ENCODE results near the gene MRPS11. TPM values are rescaled to one million over a fixed set of nuclear protein-coding genes. Genes with fewer than 3 reads are reported as not detected.
A peak's percentile ranks its signal among the peaks of the same experiment; 100 is the strongest.
"Not testable (repeated sequence)": the region's sequence is repeated elsewhere in the genome, so short reads cannot be mapped to it uniquely, and the experiment has no call there.

MRPS11 gene
- total RNA-seq: 73.3 TPM
- long read RNA-seq, transcript MRPS11-201 (6 exons, 3,644 nt): major isoform, 29 of 38 reads
- long read RNA-seq, partial matches to known transcripts: 1 of 38 reads
- long read RNA-seq, other reads (novel, unspliced or antisense): 8 of 38 reads

DNA sequence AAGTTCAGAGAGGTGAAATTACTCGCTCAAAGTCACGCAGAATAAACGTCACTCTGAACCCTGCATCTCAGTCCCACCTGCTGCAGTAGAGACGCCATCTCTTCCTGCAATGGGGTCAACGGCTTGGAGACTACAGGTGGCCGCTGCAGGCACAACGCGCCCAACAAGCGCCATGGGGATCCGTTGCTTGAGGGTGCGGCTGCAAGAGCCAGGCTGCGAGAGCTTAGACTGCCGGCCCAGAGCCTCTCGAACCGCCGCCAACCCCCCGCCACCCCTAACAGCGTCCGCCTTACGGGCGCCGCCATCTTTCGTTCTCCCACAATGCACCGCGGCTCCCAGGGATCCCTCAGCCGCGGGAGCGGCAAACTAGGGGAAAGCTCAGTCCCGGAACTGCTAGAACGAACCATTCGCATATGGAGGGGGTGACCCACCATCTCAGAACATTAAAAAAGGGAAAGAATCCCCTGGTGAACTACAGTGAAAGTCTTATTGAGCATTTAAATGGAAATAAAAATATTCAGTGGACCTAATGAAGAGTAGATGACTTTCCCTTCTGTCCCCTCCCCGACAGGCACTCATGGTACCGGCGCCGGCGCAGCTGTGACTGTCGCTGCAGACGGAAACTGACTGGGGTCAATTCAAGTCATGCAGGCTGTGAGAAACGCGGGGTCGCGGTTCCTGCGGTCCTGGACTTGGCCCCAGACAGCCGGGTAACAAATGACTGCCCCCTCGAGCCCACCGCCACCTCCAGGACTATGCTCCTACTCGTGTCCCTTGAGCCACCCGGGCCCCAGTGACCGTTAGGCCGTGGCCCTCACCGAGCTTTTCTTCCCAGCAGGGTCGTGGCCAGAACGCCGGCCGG lies at the start of gene MRPS11, which contains the start of gene MRPL46:
Gene MRPS11 (plus strand): TSS at position 636 of the 862 bp plus-strand sequence. CDS start 10 bp downstream, at position 646.
Gene MRPL46 (minus strand): TSS at position 316 of the 862 bp plus-strand sequence. CDS start 11 bp downstream, at position 305.
- DNase-seq (peak; percentile 93), ATAC-seq (peak; percentile 95)
- intact Hi-C loops (cut with micrococcal nuclease): no loop called here

DNA sequence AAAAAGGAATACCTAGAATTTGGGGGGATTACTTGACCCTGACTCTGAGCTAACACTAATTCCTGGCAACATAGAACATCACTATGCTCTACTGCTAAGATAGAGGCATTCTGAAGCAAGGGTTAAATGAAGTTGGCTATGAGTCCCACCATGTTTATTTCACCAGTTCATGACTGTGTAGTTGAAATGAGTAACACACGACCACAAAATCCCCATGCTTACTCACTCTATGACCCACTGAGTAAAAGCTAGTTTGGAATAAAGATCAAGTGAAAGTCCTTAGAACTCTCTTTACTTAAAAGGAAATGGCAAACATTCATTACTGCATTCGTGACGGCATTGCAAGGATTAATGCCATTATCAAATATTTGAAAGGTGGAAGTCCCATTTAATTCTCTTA lies 47.7 kb upstream of the MRPS11 start:
- ATAC-seq (no peak), DNase-seq (no peak)
- intact Hi-C loops (cut with micrococcal nuclease): no loop called here

DNA sequence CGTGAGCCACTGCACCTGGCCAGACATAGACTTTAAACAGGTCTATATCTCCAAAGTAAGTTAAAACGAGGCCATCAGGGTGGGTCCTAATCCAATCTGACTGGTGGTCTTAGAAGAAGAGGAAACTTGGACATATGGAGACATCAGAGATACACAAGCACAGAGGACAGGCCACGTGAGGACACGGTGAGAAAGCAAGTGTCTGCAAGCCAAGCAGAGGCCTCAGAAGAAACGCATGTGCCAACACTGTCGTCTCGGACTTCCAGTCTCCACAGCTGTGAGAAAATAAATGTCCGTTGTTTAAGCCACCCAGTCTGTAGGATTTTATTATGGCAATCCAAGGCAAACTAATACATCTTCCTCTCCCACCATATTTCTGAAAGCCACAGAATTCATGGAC lies 44.2 kb upstream of the MRPS11 start:
- DNase-seq (no peak), ATAC-seq (no peak)
- intact Hi-C loops (cut with micrococcal nuclease): no loop called here

DNA sequence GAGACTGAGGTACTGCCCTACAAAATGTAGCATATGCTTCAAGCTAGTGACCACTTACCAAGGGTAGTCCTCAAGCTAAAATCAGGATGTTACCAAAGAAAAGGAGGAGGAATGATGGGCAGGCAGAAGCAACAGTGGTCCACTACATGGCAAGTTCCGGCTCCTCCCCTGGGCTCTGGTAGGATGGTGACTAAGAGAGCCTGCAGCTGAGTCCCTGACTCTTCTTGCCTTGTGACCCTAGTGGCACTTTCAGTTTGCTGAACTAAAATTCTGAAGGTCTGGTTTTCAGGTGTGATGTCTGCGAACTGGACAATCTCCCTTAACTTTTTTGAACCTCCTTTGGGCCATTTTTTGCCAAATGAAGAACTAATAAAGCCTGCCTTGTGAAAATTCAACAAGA lies 41.2 kb upstream of the MRPS11 start:
- DNase-seq (no peak), ATAC-seq (no peak)
- intact Hi-C loops (cut with micrococcal nuclease): no loop called here

DNA sequence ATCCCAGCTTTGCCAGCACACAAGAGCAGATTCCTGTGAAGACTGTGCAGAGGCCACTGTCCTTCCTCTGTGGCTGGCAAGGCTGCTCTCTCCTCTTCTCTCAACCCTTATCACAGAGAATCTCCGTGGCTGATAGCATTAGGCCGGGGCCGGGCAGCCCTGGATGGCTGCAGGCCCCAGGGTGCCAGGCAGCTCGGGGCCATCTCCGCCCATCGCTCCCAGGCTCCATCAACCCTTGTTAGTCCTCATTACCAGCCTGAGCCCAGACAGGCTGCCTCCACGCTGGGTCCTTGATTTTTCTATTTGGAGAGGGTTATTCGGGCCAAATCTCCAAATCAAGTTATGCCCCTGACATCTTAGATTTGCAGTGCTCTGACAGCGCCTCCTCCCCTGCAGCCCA lies 39.5 kb upstream of the MRPS11 start:
- intact Hi-C loops (cut with micrococcal nuclease): no loop called here
- ATAC-seq: no peak

DNA sequence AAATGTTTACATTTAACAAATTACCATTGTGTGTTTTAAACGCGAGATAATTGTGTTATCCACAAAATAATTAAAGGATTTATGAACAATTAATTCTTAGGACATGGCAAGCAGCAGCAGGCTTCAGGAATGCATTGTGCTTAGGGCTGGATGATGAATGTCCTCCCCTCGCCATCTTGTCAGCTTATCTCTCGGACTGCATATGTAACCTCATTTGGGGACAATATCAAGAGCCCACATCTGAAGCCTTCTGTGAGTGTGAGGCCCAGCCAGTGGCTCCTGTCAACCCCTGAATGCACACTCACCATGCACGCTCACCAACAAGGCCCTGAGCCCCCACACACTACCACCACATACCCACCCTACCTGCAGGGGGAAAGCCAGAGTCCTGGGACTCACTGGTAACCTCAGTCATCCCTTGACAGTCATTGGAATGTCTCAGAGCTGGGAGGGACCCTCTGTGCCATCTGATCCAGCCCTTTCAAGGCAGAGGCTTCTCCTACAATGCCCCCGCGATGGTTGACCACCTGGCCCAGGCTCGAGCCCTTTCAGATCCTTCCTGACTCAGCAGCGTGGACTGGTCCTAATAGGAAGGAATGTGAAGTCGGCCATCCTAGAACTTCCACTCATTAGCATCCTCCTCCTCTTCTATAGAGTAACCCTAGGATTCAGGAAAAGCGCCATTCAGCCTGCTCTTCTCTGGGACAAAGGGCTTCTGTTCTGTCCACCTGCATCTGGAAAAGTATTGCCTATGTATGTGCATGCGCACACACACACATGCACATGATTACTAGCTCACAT lies 38.5 kb upstream of the MRPS11 start:
- no peak for ATAC-seq
- DNase-seq: no peak
- intact Hi-C loops (cut with micrococcal nuclease): no loop called here

More for the DNA sequence above, 39.5 kb upstream of the MRPS11 start:
- no peak for DNase-seq

DNA sequence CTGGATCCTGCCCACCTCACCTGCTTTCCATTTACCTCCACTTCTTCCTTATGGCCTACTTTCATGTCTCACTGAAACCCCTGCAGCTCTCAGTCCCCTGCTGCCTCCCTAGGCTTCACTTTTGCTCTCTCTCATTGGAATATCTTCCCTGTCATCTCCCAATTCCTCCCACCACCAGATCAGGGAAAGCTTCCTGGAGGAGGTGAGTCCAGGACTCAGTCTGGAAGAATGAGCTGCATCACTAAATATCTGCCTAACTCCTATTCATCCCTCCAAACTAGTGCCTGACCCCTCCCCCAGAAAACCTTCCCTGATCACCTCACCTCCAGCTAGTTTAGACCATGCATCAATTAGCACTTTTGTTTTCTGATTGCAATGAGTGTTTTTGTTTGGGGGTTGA lies 37.5 kb upstream of the MRPS11 start:
- intact Hi-C loops (cut with micrococcal nuclease): no loop called here
- no peak for ATAC-seq

DNA sequence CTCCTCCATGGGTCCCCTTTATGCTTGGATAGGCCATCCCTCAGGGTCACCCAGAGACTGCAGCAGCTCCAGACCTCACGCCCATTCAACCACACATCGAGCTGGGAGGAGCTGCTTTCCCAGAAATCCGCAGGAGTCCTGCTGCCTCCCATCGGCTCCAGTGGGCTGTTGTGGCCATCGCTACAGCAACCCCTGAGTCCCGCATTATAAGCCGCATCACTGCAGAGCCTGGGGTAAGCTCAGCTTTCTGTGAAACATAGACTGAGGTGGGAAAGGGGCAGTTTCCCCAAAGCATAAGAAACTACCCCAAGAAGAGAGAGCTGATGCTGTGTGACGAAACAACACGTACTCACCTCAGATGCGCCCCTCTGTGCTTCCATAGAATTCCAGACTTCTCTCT lies 36.1 kb upstream of the MRPS11 start:
- intact Hi-C loops (cut with micrococcal nuclease): no loop called here
- DNase-seq: no peak
- ATAC-seq: no peak

More for the DNA sequence above, 37.5 kb upstream of the MRPS11 start:
- DNase-seq: no peak

DNA sequence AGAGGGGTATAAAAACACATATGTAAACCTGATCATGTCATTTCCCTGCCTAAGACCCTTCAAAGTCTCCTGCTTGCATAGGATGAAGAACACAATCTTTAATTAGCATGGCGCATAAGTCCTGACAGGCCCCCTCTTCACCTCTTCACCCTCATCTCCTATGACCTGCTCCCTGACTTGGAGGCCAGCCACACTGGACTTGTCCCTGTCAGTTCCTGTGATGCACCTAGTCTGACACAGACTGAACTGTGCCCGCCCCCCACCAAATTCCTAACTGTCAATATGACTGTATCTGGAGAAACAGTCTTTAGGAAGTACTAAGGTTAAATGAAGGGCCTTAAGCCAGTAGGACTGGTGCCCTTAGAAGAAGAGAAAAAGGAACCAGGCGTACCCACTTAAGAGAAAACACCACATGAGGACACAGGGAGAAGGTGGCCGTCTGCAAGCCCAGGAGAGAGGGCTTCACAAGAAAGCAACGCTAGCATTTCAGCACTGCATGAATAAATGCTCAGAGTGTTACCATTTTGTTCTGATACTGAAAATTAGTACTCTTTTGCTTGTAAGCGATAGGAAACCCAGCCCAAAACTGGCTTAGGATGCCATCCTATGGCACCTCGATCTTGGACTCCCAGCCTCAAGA lies 34.3 kb upstream of the MRPS11 start:
- no peak for ATAC-seq
- intact Hi-C loops (cut with micrococcal nuclease): no loop called here
- DNase-seq: no peak

DNA sequence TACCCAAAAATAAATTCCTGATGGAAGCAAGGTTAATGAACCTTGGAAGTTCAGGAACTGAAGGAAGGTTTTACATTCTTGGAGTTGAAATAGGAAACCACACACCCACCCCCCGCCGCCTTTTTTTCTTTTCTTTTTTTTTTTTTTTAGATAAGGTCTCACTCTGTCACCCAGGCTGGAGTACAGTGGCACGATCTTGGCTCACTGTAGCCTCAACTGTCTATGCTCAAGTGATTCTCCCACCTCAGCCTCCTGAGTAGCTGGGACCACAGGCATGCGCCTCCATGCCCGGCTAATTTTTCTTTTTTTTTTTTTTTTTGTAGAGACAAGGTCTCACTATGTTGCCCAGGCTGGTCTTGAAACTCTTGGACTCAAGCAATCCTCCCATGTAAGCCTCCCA lies 33.4 kb upstream of the MRPS11 start:
- ATAC-seq; intact Hi-C loops (cut with micrococcal nuclease); DNase-seq: not testable (repeated sequence)

DNA sequence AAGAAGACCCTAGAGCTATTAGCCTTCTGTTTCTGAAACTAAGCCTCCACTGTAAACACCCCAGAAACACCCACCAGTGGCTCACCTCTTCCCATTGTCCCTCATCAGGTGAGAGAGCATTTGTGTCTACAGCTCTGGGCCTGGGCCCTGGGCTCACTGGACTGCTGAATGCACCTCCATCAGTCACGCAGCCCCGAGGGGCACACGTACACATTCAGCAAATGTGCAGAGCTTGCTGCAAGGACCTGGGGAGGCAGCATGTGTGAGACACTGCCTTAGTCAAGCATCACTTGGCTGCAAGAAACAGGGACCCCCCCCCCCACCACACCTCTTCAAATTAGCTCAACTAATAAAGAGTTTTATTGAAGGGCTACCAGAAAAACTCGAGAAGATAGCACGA lies 29.3 kb upstream of the MRPS11 start:
- intact Hi-C loops (cut with micrococcal nuclease): no loop called here

DNA sequence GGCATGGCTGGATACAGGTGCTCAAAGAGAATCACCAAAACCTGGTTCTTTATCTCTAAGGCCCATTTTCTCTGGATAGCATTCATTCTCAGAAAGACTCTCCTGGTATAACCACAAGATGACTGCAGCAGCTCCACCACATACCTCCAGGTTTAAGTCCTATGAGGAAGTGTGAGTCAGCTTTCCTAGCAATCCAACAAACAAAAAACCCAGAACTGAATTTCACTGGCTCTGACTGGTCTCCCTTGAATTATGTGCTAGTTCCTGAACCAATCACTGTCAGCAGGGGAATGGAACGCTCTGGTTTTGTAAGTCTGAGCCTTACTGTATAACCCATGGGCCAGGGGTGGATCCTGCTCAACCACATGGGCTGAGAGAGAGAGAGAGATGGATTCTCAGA lies 27.5 kb upstream of the MRPS11 start:
- DNase-seq (no peak), ATAC-seq (no peak)
- intact Hi-C loops (cut with micrococcal nuclease): no loop called here

More for the DNA sequence above, 29.3 kb upstream of the MRPS11 start:
- no peak for ATAC-seq
- no peak for DNase-seq

DNA sequence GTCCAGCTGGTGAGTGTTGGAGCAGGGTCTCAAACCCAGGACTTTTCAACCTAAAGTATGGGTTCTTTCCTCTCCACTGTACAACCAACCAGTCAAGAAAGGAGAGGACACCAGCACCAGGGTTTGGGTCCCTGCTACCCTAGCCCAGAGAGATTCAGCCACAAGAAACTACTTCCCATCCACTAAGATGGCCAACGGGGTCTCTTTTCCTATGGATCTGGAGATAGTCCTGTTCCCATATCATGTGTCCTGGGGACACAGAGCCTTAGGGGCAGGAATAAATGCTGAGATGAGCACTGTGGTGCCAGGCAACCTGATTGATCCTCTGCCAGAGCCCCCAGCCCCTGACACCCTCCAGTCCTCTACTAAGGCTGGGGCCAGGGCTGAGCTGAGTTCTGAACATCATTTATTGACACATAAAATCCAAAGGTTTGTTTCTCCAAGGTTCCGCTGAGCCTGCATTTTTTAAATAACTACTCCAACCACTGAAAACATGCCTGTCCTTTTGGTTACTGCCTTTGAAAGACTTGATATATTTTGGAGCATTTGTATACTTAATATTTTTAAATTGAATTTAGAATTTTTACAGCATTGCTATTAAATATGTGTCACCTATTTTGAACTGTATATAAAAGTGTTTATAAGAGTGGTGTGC lies 26.3 kb upstream of the MRPS11 start:
- no peak for DNase-seq
- intact Hi-C loops (cut with micrococcal nuclease): no loop called here
- ATAC-seq: no peak

DNA sequence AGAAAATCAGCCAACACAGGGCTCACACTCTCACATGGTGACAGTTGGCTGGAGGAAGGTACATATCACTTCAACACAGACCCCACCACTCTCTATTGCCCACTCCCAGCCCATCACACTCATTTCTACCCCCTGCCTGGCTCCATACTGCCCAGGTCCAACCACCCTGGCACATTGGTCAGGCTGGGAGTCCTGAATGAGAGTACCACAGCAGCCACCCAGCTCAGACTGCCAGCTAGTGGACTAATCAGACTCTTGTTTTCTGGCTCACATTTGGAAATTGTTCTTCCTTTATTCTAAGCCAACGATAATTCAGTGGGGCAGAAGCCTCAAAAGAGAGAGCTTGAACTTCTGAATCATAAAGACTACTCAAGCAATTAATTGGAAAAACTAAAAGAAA lies 20.3 kb upstream of the MRPS11 start:
- ATAC-seq (no peak), DNase-seq (no peak)
- intact Hi-C loops (cut with micrococcal nuclease): no loop called here

DNA sequence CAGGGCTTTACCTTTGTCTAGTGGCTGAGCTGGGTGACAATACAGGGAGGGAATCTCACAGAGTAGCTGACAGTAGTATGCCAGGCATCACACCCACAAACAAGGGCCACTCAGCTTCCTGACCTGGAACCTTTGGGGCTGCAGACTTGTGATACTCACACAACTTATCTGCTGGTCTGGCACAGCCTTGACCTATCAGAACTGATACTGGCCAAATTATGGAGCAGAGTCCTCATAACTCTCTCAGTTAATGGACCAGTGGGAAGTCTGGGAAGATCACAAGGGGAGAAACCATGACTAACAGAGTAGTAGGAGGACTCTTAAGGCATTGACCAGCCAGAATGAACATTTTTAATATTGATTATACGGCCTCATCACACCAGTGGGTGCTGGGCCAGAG lies 19.8 kb upstream of the MRPS11 start:
- no peak for ATAC-seq
- intact Hi-C loops (cut with micrococcal nuclease): no loop called here
- DNase-seq: no peak

DNA sequence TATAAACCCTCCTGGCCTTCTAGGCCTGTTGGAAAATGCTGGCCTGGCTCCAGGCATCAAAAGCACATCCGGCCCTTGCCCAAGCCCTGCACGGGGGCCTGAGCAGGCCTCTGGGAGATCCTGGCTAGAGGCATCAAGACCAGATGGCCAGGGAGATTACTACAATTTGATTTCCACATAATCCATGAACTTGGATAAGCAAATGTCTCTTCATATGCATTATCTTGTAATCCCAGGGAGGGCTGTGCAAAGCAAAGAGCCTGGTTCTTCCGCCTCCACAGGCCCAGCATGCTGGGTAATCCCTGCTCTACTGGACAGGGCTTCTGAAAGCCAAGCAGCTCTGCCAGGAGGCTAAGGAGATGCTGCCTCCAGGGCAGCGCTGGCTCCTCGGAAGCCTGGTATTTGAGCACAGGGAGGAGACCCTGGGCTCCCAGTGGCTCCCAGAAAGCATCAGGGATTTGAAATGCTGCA lies 18.5 kb upstream of the MRPS11 start:
- ATAC-seq: no peak
- intact Hi-C loops (cut with micrococcal nuclease): no loop called here

DNA sequence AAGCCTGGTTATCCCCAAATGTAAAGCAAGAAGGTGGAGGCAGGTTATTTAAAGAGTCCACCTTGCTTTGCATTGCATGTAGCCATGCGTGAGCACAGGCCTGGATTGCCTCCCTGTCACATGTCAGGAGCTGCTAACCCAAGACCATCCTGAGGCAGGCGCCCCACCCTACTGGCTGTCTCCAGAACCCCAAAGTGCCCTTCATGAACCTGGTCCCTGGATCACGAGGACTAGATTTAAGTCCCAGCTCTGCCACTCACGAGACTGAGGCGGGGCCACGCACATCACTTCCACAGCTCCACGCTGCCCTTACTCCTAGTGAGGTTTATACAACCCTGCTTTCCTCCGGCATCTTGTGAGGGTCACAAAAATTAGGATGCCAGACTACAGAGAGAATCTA lies 17.9 kb upstream of the MRPS11 start:
- intact Hi-C loops (cut with micrococcal nuclease): no loop called here
- DNase-seq: no peak
- ATAC-seq: no peak

More for the DNA sequence above, 18.5 kb upstream of the MRPS11 start:
- DNase-seq: no peak

DNA sequence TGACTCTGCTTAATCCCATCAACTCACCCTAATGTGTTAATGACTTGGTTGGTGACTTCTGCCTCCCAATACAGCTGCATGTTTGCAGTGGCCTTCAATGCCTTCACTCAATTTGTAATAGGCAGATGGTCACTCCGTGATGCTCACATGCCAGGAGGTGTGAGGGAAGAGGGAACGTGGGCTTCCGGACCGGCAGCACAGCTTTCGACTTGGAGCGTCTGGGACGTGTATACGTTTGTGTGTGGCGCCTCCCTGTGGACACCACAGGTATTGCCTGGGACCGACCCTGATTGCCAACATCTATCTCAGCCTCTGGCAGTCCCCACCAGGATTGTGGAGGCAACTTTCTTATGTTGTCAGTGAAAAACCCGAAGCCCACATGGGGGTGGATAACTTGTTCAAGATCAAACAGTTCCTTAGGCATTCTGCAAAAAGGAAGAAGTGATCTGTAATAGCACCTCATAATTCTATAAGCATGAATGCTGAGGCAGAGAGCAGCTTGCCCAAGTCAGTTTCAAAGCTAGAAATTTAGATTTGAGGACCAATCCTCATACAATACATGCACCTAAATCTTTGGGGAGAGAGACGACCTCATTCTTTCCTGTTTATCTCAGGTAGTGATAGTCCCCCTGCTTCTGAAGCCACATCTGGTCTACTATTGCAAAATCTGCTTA lies 17.2 kb upstream of the MRPS11 start:
- intact Hi-C loops (cut with micrococcal nuclease): no loop called here
- DNase-seq (peak; percentile 77), ATAC-seq (peak; percentile 54)

All from left ventricle myocardium superior (tissue), 1 donor.